OCI-LY3 (cell line): ENCODE data around the gene WWP2.
"Not testable (repeated sequence)": the region's sequence is repeated elsewhere in the genome, so short reads cannot be mapped to it uniquely, and the experiment has no call there.

Experiments
- EZH2phosphoT487 ChIP-seq: fragments of 200-600 bp; shearing (Covaris generic); IDR thresholded peaks from 2 replicates; pipeline ENCODE4 v1.6.1; 2018; ENCODE audit warnings: antibody characterized with exemption, mixed run types, low read depth
- TF ChIP-seq, protein P1 (sequence below): fragments of 200-600, 300-600 bp; sonication (generic); IDR thresholded peaks from 2 replicates; pipeline ENCODE4 v1.5.1; 2014; ENCODE audit warnings: antibody characterized with exemption, low read length, low read depth

DNA sequence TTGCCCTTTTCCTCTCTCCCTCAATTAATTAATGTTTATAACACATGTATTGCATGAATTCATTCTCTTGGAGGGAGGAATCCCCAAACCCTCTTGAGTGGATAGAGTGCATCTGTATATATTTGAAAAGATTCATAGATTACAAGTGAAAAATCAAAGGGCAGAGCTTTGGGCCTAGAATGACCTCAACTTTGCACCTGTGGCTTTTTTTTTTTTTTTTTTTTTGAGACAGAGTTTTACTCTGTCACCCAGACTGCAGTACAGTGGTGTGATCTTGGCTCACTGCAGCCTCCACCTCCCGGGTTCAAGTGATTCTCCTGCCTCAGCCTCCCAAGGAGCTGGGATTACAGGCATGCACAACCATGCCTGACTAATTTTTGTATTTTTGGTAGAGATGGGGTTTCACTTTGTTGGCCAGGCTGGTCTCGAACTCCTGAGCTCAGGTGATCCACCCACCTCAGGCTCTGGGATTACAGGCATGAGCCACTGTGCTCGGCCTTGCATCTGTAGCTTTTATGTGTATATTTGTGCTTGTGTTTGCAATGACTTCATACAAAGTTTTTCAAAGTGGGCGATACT lies 62.5 kb downstream of the WWP2 start:
- TF ChIP-seq, protein P1, sequence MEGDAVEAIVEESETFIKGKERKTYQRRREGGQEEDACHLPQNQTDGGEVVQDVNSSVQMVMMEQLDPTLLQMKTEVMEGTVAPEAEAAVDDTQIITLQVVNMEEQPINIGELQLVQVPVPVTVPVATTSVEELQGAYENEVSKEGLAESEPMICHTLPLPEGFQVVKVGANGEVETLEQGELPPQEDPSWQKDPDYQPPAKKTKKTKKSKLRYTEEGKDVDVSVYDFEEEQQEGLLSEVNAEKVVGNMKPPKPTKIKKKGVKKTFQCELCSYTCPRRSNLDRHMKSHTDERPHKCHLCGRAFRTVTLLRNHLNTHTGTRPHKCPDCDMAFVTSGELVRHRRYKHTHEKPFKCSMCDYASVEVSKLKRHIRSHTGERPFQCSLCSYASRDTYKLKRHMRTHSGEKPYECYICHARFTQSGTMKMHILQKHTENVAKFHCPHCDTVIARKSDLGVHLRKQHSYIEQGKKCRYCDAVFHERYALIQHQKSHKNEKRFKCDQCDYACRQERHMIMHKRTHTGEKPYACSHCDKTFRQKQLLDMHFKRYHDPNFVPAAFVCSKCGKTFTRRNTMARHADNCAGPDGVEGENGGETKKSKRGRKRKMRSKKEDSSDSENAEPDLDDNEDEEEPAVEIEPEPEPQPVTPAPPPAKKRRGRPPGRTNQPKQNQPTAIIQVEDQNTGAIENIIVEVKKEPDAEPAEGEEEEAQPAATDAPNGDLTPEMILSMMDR, result not testable (repeated sequence)
- TF ChIP-seq EZH2phosphoT487, result not testable (repeated sequence)
